Measurements from ENCODE around the gene FSTL1.

DNA sequence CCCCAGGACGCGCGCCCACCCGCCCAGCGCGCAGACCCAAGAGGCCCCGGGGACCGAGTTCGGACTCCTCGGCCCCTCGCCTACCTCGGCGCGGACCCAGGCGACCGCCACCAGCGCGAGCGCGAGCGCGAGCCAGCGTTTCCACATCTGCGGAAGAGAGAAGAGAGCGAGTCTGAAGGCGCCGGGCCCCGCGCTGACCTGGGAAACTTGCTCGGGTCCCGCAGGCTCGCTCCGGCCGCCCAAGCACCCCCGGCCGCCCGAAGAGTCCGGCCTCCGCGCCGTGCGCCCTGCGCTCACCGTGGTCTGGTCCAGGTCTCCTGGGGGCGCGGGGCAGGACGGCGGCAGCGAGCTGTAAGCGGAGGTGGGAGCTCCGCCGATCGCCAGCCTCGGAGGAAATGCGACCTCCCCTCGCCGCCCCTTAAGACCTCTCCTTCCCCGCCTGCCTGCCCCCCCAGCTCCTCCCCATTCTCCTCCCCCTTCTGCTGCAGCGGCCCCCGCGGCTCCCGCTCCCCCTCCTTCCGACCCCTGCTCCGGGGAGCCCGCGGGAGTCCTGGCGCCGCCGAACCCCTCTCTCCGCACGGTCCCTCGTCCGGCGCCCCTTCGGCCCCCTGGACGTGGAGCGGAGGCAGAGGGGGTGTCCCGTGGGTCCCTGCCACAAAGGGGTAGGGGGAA, at the start of gene FSTL1:
- no peak for TF ChIP-seq POLR2A (IDR thresholded peaks at IDR 0.05; ENCODE audit: low read length)
- no peak for TF ChIP-seq GATA1 (IDR thresholded peaks at IDR 0.05; ENCODE audit: low read depth, low read length)
